HG02840 (cell line): ENCODE results near the gene SHH.
"Not testable (repeated sequence)": the region's sequence is repeated elsewhere in the genome, so short reads cannot be mapped to it uniquely, and the experiment has no call there.

Experiments used
- ATAC-seq: cut with Tn5 transposase; IDR thresholded peaks from one replicate; pipeline ENCODE4 v1.9.1; 2021; ENCODE audit warnings: mild to moderate bottlenecking, moderate library complexity, moderate number of reproducible peaks; ENCODE audit not compliant: unreplicated experiment, low FRiP score

SHH gene

DNA sequence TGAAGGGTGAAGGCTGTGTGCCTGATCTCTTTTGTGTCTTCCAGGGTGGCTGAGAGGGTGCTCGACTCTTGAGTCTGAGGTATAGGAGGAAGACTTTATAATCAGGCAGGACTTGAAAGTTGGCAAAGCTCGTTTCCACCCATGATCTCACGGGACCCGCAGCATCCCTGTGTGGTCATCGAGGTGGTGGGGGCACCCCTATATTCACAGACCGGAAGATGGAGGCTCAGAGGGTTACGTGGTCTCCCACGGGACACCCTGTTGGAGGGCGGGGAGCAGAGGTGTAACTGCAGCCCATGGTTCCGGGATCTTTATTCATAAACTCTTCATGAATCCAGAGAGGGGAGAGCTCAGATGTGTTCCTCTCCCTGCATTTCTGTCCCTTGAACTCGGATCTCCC is 9.6 kb upstream of the SHH start:
- no peak for ATAC-seq

DNA sequence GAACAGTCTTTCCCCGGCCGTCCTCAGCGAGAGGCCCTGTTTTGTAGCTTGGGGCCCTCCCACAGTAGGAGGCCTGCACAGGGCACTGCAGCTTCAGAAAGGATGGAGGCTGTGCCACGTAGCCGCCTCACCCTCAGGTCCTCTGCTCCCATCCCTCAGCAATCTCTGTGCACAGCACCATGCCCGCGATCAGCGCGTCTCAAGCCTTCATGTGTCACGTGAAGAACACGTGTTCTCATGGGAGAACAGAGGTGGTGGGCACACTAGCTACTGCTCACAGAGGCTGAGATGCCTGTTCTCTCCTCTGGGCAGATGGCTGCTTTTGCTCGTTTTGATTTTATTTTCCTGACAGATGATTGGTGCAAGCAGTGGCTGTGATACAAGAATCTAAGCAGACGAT is 8.5 kb upstream of the SHH start:
- ATAC-seq = no peak

DNA sequence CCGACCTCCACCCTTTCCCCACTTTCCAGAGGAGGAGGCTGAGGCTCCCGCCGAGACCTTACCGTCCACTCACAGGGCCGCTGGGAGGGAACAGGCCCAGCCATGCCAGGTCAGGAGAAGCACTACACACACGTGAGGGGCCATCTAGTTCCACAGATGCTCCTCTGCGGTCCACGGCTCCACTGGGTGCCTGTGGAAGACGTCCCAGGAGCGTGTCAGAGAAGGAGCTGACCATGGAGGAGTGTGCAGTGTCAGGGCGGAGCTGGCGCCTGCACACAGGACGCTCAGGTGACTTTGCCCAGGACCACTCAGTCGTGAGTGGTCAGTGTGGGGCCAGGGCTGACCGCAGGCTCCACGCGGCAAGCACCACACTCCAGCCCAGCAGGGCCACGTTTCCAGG is 8.0 kb upstream of the SHH start:
- ATAC-seq = no peak

DNA sequence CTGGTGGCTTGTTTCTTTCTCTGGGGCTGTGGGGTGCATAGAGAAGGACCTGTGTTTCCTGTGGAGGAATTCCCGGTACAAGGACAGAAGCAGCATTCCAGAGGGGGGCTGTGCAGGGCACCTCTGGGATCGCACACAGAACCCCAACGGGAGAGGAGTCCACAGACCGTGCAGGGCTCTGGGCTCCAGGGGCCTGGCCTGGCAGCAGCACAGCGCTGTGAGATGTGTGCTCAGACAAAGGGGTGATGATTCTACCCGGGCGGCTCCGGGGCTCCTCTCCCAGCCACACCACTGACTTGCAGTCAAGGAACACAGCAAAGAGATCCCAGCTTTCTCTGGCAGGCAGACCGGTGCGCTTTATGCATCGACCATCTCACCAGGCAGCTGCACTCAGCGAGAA is 6.9 kb upstream of the SHH start:
- no peak for ATAC-seq

DNA sequence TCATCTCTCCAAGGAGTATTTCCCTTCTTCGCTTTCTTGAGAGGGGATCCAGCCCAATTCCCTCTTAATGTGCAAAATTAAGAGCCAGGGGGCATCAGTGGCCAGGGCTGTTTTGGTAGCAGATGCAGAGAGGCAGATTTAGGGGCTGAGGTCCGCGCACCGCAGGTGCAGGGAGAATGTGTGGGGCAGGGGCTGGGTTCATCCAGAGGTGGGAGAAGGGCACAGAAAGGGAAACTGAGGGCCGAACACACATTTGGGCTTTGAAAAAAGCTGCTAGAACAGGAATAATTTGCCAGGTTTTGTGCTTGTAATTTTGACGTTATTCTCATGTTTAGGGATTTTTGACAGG is 6.5 kb upstream of the SHH start:
- no peak for ATAC-seq

DNA sequence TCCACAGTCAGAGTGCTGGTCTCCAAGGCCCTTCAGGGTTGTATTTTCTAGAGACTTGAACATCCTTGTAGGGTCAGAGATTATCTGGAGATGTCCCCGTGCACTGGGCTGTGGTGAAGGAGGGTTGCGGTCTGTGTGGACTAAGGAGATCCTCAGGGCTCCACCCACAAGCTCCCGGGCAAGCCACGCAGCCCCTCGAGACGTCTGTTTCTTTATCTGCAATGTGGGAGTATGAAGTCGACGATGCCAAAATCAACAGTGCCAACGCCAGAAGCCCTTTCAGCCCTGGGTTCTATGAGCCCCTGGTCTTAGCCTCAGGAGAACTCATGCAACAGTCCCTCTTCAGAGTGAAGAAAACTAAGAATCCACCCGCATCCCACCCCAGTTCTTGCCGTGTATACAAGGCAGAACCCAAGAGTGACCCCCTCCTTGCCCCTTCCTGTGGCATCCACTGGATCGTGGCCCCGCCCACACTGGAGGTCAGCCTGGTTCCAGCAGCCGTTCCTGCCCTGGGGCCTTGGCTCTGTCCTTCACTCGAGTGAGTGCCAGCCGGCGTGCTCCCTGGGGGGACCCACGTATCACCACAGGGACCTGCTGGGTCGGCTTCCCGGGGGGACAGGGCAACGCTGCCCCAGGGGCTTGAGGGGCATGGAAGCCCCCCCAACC is 6.0 kb upstream of the SHH start:
- ATAC-seq = no peak

DNA sequence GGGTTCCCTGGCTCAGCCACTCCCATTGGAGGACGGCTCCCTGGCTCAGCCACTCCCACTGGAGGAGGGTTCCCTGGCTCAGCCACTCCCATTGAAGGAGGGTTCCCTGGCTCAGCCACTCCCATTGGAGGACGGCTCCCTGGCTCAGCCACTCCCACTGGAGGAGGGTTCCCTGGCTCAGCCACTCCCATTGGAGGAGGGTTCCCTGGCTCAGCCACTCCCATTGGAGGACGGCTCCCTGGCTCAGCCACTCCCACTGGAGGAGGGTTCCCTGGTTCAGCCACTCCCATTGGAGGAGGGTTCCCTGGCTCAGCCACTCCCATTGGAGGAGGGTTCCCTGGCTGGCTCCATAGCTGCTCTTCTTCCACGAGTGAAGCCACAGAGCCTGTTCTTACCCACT is 5.3 kb upstream of the SHH start:
- ATAC-seq = not testable (repeated sequence)

DNA sequence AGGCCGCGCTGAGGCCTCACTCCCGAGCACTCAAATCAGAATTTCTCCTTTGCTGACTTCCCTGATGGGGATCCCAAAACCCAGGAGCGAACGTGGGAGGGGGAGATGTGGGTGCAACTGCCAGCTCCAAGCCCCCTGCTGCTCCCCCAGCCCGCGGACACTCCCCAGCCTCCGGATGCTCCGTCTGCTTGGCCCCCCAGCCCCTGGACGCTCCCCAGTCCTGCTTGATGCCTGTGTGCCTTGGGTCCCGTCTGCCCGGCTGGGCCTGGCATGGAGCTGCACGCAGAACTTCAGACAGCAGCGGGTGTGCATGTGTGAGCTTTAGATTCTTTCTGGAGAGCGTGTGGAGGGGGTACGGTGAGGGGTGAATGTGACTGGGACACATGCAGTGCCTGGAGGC is 4.7 kb upstream of the SHH start:
- ATAC-seq = no peak

DNA sequence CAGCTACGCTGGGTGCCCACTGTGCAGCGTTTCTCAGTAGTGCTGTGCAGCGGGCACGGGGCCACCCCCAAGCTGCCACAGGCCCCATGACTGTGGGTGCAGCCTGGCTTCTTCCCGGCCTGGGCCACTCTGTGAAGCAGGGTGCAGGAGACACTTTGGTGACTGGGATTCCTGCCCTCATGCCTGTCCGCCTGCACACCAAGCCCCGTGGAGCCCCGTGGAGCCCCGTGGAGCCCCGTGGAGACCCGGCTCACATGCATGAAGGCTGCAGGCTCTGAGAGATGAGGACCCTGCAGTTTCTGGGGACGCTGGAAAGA is 3.9 kb upstream of the SHH start:
- no peak for ATAC-seq

DNA sequence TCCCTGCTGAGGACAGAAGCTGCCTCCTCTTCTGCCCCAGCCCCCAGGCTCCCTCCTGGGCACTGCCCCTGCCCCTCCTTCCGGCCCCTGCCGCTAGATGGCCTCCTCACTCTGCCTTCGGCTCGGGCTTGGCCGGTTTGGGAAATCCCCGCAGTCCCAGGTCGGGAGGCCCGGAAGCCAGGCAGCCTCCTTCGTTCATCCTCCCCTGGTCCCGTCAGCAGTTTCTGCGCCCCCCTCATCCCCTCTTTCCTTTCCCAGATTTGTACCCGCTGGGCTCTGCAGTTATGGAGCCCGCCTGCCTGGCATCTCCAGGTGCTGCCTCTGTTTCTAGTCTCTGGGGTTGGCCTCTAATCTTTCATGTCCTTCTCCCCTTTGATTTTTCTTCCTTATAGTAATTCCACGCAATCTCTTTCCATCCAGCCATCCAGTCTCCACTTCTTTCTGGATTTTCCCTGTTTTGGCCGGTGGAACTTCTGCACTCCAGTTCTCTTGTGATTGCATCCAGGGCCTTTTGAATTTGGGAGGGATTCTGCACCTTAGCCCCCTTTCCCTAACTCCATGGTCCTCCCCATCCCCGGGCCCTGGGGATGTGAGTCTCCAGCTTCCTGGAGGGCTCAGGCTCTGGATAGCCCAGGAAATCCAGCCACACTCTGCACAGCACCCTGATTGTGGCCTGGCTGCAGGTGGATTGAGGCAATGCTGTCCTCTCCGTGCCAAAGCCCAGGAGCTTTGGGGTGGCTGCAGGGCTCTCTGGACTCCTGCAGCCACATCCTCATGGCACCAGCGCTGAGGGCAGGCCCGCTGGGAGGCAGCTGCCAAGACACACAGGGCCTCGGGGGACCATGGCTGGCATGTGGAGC is 3.3 kb upstream of the SHH start:
- no peak for ATAC-seq

DNA sequence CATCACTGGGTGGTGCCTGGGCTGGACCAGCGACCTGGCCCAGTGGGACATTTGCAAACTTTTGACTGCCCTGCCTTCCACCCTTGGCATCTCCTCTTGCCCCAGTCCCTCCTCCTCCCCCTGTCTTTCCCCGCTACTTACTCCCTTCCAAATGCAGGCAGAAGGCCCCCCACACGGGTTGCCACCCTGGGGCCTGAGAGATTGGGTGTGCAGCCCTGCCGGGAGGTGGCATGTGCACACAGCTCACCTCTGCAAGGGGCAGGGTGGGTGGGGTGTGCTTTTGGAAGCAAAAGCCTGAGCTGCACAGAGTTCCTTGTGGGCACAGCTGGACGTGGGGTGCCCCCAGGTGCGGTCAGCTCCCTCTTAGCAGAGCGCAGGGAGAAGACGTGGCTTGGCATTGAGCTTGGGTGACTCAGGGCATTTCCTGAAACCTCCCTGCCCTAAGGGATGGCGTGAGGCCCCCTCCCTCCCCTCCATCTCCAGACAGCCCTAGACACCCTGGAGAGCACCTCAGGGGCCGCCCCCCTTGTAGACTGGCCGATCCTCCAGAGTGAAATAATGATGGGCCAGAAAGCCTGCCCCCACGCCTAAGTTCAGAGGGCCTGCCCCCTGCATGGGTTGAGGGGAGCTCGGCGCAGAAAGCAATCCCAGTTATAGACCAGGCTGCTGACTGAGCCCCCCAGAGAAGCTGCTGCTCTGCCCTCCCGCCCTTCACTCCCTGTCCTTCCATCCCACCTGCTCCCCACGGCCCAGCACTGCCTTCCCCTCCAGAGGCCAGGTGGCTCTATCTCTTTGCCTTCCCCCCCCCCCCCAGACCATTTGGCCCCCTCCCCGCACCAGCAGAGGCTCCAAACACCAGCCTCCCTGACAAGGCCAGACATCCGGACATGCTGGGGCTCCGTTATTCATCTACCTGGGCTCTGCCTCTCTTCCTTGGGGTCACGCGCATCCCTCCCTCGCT is 2.3 kb upstream of the SHH start:
- ATAC-seq = no peak

DNA sequence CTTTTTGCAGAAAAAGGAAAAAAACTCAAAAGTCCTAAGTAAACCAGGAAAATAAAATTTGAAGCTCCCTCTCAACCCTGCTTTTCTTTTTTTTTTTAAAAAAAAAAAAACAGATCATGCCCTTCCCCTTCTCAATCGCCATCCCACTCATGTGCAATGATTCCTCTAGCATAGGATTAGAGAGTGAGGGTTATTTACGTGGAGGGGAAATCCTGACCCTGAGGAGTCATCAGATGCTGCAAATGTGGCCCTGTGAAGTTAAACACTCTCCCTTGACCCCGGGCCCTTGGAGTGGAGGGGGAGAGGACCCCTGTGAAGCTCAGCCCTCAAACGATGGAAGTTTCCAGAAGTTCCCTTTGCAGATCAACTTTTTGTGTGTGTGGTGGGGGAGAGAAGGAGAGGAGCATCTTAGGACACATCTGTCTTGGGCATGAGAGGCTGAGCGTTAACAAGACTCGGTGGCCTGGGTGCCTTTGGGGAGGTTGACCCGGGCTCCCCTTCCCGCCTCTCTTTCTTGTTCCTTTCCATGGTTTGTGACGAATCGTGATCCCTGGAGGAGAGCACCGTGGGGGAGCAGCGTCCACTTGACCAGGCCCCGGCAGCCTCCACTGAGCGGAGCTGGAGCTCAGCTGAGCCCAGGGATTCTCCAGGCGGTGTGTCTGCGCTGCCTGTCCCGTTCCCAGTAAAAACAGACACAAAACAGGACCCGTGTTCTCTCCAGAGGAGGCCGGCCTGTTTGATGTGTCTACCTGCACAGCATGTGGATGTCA is 1.5 kb upstream of the SHH start:
- ATAC-seq = no peak

DNA sequence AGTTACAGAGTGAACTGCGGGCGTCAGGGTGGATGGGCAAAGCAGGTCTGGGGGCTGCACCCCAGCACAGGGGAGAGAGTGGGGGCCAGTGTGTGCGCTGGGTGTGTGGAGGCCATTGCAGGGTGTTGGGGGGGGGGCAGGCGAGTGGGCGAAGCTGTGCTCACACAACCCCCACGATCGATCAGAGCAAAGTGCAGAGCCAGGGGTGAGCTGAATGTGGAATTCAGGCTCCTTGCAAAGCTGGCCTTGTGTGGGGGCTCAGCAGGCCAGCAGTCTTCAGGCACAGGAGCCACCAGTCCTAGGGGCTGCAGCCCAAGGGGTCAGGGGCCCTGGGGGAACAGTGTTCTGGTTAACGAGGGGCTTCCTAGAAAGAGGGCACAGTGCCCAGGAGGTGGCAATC is 862 bp upstream of the SHH start:
- no peak for ATAC-seq

DNA sequence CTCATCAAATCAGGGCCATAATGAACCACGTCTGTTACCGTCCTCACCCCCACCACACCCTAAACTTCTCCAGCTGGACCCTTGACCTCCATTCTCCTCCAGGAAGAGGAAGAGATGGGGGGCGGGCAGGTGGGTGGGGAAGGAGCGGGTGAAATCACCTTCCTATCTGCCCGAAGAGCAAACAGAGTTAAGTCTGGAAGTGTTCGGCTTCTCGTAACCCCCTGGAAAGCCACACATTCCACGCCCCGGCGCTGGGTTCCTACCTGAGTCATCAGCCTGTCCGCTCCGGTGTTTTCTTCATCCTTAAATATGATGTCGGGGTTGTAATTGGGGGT is 736 bp downstream of the SHH start:
- no peak for ATAC-seq

DNA sequence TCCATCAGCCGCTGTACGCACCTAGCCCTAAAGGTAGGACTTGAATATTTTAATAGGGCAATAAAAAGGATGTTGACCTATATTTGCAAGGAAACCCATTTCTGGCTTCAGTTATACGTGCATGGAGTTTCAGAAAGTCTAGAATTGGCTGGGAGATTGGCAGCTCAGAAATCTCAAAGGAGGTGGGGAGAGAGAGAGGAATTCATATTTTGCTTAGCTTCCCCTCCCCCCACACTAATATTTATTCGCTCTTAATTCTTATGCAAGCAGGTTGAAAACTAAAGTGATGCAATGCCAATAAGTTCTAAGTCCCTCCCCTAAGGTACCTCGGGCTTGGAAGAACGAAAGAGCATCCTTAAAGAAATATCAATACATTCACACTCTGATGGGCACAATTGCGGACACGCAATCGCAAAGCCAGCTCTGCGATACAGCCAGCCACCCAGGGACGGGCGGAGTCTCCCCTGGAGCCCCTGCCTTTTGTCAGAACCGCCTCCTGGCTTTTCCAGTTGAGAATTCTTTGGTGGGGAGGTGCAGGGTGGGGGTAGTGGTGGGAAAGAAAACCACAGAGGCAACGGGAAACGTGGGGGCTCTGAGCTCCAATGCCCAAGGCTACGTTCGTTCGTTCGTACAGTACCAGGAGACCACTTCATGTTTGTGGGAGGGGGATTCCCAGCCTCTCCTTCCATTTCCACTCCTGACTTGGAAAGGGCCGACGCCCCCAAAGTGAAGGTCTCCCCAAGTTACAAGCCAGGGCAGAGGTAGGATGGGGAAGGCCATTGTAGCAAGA is 1.3 kb downstream of the SHH start:
- ATAC-seq = no peak

DNA sequence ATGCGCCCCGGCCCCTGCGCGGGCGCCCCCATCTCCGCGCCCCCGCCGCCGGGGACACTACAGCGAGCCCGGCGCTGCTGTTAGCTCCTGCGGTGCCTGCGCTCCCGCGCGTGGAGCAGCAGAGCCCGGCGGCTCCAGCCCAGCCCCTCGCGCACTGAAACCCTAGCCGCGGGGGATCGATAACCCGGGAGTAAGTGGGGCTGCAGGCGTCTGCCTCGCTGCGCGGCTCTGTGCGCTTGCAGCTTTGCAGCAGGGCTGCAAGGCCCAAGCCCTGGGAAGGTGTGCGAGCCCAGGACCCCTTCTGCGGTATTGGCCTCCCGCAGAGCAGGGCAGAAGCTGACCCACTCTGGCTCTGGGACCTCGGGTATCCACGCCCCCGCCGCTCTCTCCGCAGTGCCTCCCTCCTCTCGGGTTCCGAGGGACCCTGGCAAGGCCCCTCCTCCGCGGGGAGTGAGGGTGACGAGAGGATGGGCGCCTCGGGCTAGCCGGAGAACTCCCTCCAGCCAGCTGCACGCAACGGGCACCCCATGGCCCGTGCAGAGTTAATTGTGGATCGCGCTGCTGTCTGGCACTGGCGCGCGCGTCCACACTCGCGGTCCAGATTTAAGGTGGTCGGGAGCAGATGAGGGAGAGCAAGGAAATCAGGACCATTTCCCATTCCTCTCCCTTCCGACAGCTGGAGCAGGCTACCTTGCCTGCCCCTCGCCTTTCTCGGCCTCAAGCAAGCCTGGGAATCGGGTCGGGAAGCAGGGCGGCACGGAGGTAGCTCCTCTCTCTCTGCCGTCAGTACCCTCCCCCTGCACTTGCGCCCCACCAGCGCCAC is 2.1 kb downstream of the SHH start:
- ATAC-seq = no peak

DNA sequence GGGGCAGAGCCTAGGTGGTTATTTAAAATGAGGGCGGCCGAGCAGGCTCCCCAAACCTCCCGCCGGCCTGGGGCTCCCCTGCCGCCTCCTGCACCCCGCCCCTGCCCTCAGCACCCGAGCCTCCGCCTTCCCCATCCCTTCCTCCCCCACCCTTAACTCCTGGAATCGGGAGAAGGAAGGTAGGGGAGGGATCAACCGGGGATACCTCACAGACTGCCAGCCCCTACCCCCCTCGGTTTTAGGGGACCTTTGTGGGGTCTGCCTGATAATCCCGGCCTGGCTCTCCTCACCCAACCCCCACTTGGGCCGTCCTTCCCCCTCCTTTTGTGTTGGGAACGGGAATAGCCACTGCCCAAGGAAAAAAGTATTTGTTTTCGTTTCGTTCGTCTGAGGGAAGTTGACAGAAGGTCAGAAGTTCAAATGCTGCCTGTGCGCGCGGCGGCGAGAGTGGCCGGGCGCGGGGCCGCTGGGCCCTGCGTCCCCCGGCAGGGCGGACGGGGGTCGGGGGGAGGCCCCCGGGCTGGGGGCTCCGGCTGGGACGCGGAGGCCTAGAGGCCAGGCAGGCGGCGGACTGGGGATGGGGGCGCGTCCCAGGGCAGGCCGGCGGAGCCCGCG is 2.8 kb downstream of the SHH start:
- no peak for ATAC-seq

DNA sequence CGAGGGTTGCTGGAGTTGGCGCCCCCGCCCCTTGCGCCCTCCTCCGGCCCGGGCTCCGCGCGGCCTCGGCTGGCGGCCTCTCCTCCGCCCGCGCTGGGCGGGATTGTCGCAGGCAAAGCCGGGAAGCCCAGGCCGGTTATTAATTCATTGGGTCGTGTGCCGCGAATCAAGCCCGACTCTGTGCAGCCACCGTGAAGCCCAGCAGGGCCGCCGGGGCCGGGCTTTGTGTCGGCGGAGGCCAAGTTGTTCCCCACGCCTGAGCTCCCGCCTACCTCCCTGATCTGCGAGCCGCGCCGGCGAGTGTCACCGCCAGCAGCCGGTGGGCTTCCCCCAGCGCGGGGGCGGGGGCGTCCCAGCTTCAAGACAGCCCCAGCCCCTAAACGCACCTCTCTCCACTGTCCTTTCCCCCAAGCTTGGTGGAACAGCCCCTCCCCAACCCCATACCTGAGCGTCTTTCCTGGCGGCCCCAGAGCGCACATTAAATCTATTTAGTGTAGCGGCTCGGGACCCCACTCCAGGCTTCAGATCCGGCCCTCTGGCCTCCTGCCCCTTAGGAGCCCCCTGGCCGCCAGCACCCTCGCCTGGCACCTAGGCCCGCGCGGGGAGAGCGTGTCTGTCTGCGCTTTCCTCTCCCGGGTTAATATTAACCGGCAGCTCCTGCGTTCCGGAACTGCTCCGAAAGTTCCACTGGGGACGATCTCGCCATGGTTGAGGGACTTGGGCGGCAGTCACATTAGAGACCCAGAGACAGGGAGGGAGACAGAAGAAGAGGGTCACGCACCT is 3.5 kb downstream of the SHH start:
- ATAC-seq = no peak
